CD4-positive, alpha-beta memory T cell (primary cell): ENCODE measurements around the gene KRT13. TPM values are rescaled to one million over a fixed set of nuclear protein-coding genes. Genes with fewer than 3 reads are reported as not detected.

ENCODE experiments used
- CTCF ChIA-PET: fragments of 350-600 bp; sonication (Branson Sonifier 250); formaldehyde crosslinking; loops from one replicate; lab custom pipeline; 2021; ENCODE audit warnings: inconsistent platforms; ENCODE audit not compliant: partially characterized antibody; lab: Charles Lee
- POLR2A ChIA-PET: fragments of 350-600 bp; sonication (Branson Sonifier 250); formaldehyde crosslinking; loops from one replicate; lab custom pipeline; 2021; ENCODE audit not compliant: partially characterized antibody; lab: Charles Lee
- DNase-seq, 5 donors: peaks; one replicate each; pipeline versions ENCODE4 v3.0.0 to v3.0.0-alpha.2; 2020 to 2022; ENCODE audit warnings: mixed read lengths in 1 of 5
- H3K27ac ChIP-seq: one replicate; pipeline ENCODE4 v1.7.0; 2013; ENCODE audit warnings: low read depth, low read length
- H3K27me3 ChIP-seq: 2 replicates; pipeline ENCODE4 v1.7.0; 2013; ENCODE audit warnings: mild to moderate bottlenecking, low read length, moderate library complexity; ENCODE audit not compliant: insufficient read depth
- H3K36me3 ChIP-seq: 2 replicates; pipeline ENCODE4 v1.7.0; 2013; ENCODE audit warnings: mild to moderate bottlenecking, low read length, moderate library complexity; ENCODE audit not compliant: insufficient read depth
- H3K4me1 ChIP-seq: 2 replicates; pipeline ENCODE4 v1.7.0; 2013; ENCODE audit warnings: mild to moderate bottlenecking, low read length, moderate library complexity; ENCODE audit not compliant: insufficient read depth
- H3K4me3 ChIP-seq, 2 donors: one replicate each; pipeline ENCODE4 v1.7.0; 2013; ENCODE audit warnings: low read length in 2 of 2, mild to moderate bottlenecking in 1 of 2
- H3K9me3 ChIP-seq, 2 donors: one replicate each; pipeline ENCODE4 v1.7.0; 2013; ENCODE audit warnings: low read length in 2 of 2, control low read depth in 1 of 2; ENCODE audit not compliant: control insufficient read depth in 1 of 2
- H3K27ac Mint-ChIP-seq, 7 donors: one replicate each; pipeline ENCODE4 v1.8.0; 2020 to 2021; ENCODE audit warnings: mixed read lengths in 7 of 7, mild to moderate bottlenecking in 6 of 7, inconsistent platforms in 3 of 7, moderate library complexity in 3 of 7
- H3K27me3 Mint-ChIP-seq, 2 donors: one replicate each; pipeline ENCODE4 v1.8.0; 2020 to 2021; ENCODE audit warnings: mixed read lengths in 2 of 2
- H3K36me3 Mint-ChIP-seq, 2 donors: one replicate each; pipeline ENCODE4 v1.8.0; 2020 to 2021; ENCODE audit warnings: mixed read lengths in 2 of 2, inconsistent platforms in 1 of 2, mild to moderate bottlenecking in 1 of 2
- H3K4me1 Mint-ChIP-seq, 4 donors: one replicate each; pipeline ENCODE4 v1.8.0; 2020 to 2021; ENCODE audit warnings: mixed read lengths in 4 of 4, mild to moderate bottlenecking in 1 of 4
- H3K4me3 Mint-ChIP-seq, 8 donors: one replicate each; pipeline ENCODE4 v1.8.0; 2020 to 2021; ENCODE audit warnings: mixed read lengths in 8 of 8, mild to moderate bottlenecking in 7 of 8, moderate library complexity in 6 of 8, inconsistent platforms in 3 of 8
- H3K9me3 Mint-ChIP-seq, 8 donors: one replicate each; pipeline ENCODE4 v1.8.0; 2020 to 2021; ENCODE audit warnings: mixed read lengths in 8 of 8, mild to moderate bottlenecking in 5 of 8, inconsistent platforms in 3 of 8, moderate library complexity in 1 of 8
- intact Hi-C: fragments of 100-400 bp; cut with micrococcal nuclease; formaldehyde crosslinking; loops from one replicate; pipeline ENCODE4 v1.15.1; 2023
- polyA plus RNA-seq, 2 donors: library from polyadenylated mRNA; unstranded; fragments of 300-500 nt; fragmentation: Illumina TruSeq; gene quantifications; one replicate each; pipeline ENCODE4 v1.2.3, GENCODE V29; 2021
- total RNA-seq, 2 experiments: library from RNA; stranded (reverse); gene quantifications; one replicate each; pipeline ENCODE4 v1.2.3, GENCODE V29; 2021

The KRT13 gene
- total and polyA plus RNA-seq, 4 experiments from 2014 or later = not detected

DNA sequence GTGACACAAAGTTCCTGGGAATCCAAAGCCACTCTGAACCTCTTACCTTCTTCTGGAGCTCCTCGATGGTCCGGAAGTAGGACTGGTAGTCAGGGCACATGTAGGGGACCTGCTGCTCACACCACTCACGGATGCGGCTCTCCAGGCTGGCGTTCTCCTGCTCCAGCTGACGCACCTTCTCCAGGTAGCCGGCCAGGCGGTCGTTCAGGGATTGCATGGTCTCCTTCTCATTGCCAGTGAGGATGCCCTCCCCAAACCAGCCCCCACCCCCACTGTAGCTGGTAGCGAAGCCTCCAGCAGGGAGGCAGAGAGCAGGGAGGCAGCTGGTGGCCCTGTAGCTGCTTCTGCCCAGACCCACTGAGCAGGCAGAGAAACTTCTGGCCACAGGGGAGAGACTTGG is 24.8 kb downstream of the KRT13 start:
- no peak for DNase-seq
- intact Hi-C loops = no loop called here
- H3K4me3 Mint-ChIP-seq = no peak overlapping the region
- no peaks in the 10 kb centered on the region for H3K4me1 Mint-ChIP-seq
- CTCF ChIA-PET = interaction anchor here (1.2 kb wide), 1 partner anchor 9 kb away, joined by 3 read pairs; the partner anchor contains the start of gene KRT36
- no peaks in the 10 kb centered on the region for H3K27me3 ChIP-seq
- POLR2A ChIA-PET = no interaction called here
- H3K9me3 Mint-ChIP-seq = no peaks in the 10 kb centered on the region
- H3K27ac ChIP-seq = no peak overlapping the region
- H3K36me3 Mint-ChIP-seq = no peaks in the 10 kb centered on the region
- no peak overlapping the region for H3K4me3 ChIP-seq
- no peak overlapping the region for H3K27ac Mint-ChIP-seq
- H3K9me3 ChIP-seq = no peaks in the 10 kb centered on the region
- no peaks in the 10 kb centered on the region for H3K4me1 ChIP-seq
- no peaks in the 10 kb centered on the region for H3K36me3 ChIP-seq
- no peaks in the 10 kb centered on the region for H3K27me3 Mint-ChIP-seq

DNA sequence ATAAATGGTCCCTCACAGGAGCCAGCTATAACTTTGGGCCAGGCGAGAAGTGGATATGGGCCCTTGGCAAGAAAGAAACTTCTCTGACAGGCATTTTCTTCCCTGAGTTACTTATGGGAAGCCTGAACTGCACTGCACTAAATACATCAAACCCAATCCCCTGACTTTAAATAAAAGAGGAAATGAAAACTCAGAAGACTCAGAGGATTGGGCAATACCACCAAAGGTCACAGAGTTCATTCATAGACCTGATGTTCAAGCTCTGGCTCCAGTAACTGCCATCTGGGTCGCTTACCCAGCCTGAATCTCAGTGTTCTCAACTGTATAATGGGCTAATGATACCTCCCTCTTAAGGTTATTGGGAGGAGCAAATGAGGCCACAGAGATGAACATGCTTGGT is 25.3 kb downstream of the KRT13 start:
- Mint-ChIP-seq H3K36me3 (no peaks in the 10 kb centered on the region), H3K27me3 (no peaks in the 10 kb centered on the region), H3K4me3 (no peak overlapping the region), H3K4me1 (no peaks in the 10 kb centered on the region), H3K9me3 (no peaks in the 10 kb centered on the region), H3K27ac (no peak overlapping the region)
- Histone ChIP-seq H3K9me3 (no peaks in the 10 kb centered on the region), H3K4me1 (no peaks in the 10 kb centered on the region), H3K4me3 (no peak overlapping the region), H3K27me3 (no peaks in the 10 kb centered on the region), H3K36me3 (no peaks in the 10 kb centered on the region), H3K27ac (no peak overlapping the region)
- DNase-seq = no peak
- intact Hi-C loops = no loop called here
- ChIA-PET POLR2A (no interaction called here), CTCF (interaction anchor here (1.2 kb wide), 1 partner anchor 10 kb away, joined by 3 read pairs; the partner anchor contains the start of gene KRT36)

- no peak overlapping the region for H3K27ac Mint-ChIP-seq
- Histone ChIP-seq H3K27me3 (no peaks in the 10 kb centered on the region), H3K4me3 (no peak overlapping the region), H3K9me3 (no peaks in the 10 kb centered on the region), H3K4me1 (no peaks in the 10 kb centered on the region), H3K27ac (no peak overlapping the region), H3K36me3 (no peaks in the 10 kb centered on the region)
- CTCF ChIA-PET = interaction anchor here (1.7 kb wide), 1 partner anchor 11 kb away, joined by 4 read pairs; the partner anchor contains the start of gene KRT32
- POLR2A ChIA-PET = no interaction called here
- H3K9me3 Mint-ChIP-seq = no peaks in the 10 kb centered on the region
- no peaks in the 10 kb centered on the region for H3K4me1 Mint-ChIP-seq
- intact Hi-C loops = no loop called here
- DNase-seq = no peak
- no peaks in the 10 kb centered on the region for H3K36me3 Mint-ChIP-seq
- no peaks in the 10 kb centered on the region for H3K27me3 Mint-ChIP-seq
- H3K4me3 Mint-ChIP-seq = no peak overlapping the region
Measured at GRCh38 chr17:41478237-41478636, 27.2 kb downstream of the KRT13 start.

- Mint-ChIP-seq H3K4me3 (no peak overlapping the region), H3K27me3 (no peaks in the 10 kb centered on the region), H3K4me1 (no peaks in the 10 kb centered on the region), H3K36me3 (no peaks in the 10 kb centered on the region), H3K9me3 (peaks cover 0 to 2% (median 0%) of the 10 kb centered on the region in 8 donors), H3K27ac (peak overlapping the region in 1 of 7 donors; percentile 18)
- no peaks in the 10 kb centered on the region for H3K27me3 ChIP-seq
- H3K9me3 ChIP-seq = no peaks in the 10 kb centered on the region
- DNase-seq = no peak
- POLR2A ChIA-PET = no interaction called here
- intact Hi-C loops = no loop called here
- no peak overlapping the region for H3K4me3 ChIP-seq
- no peaks in the 10 kb centered on the region for H3K36me3 ChIP-seq
- no peak overlapping the region for H3K27ac ChIP-seq
- H3K4me1 ChIP-seq = no peaks in the 10 kb centered on the region
- CTCF ChIA-PET = interaction anchor here (1.7 kb wide), 1 partner anchor 10 kb away, joined by 4 read pairs; the partner anchor contains the start of gene KRT32
Measured at GRCh38 chr17:41476866-41477815, 28.3 kb downstream of the KRT13 start.

DNA sequence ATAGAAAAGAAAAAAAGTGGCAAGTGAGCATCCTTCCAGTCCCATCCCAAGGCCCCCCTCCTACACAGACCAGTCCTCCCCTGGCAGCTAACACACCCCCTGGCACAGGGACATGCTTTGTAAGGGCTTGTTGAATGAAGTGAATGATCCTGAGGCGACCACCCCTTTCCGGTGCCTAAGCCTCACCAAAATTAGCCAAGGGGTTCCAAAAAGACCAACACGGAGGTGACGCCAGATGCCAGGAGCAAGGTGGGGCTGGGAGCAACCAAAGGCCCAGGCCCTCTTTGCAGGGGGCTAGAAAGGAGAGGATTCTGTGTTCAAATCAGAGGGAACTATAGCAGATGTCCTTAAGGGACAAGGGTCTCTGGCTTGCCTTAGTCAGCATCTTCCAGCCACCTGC is 30.0 kb downstream of the KRT13 start:
- H3K27ac ChIP-seq = no peak overlapping the region
- no peaks in the 10 kb centered on the region for H3K4me1 ChIP-seq
- H3K4me3 ChIP-seq = no peak overlapping the region
- Mint-ChIP-seq H3K27ac (no peak overlapping the region), H3K9me3 (peaks cover 0 to 4% (median 0%) of the 10 kb centered on the region in 8 donors), H3K4me1 (no peaks in the 10 kb centered on the region), H3K36me3 (no peaks in the 10 kb centered on the region), H3K4me3 (no peak overlapping the region), H3K27me3 (no peaks in the 10 kb centered on the region)
- no peaks in the 10 kb centered on the region for H3K36me3 ChIP-seq
- H3K9me3 ChIP-seq = no peaks in the 10 kb centered on the region
- intact Hi-C loops = no loop called here
- DNase-seq = no peak
- no peaks in the 10 kb centered on the region for H3K27me3 ChIP-seq
- POLR2A ChIA-PET = no interaction called here
- CTCF ChIA-PET = no interaction called here

- Histone ChIP-seq H3K4me3 (no peak overlapping the region), H3K36me3 (no peaks in the 10 kb centered on the region), H3K27ac (no peak overlapping the region), H3K9me3 (no peaks in the 10 kb centered on the region), H3K27me3 (no peaks in the 10 kb centered on the region), H3K4me1 (no peaks in the 10 kb centered on the region)
- H3K36me3 Mint-ChIP-seq = no peaks in the 10 kb centered on the region
- H3K9me3 Mint-ChIP-seq = peaks cover 0 to 4% (median 0%) of the 10 kb centered on the region in 8 donors
- H3K27me3 Mint-ChIP-seq = no peaks in the 10 kb centered on the region
- H3K27ac Mint-ChIP-seq = no peak overlapping the region
- no peaks in the 10 kb centered on the region for H3K4me1 Mint-ChIP-seq
- DNase-seq = no peak
- intact Hi-C loops = no loop called here
- ChIA-PET CTCF (no interaction called here), POLR2A (interaction anchor here (1.2 kb wide), 1 partner anchor 213 kb away, joined by 3 read pairs; no protein-coding TSS in a partner anchor)
- no peak overlapping the region for H3K4me3 Mint-ChIP-seq
Measured at GRCh38 chr17:41474863-41475262, 30.5 kb downstream of the KRT13 start.

DNA sequence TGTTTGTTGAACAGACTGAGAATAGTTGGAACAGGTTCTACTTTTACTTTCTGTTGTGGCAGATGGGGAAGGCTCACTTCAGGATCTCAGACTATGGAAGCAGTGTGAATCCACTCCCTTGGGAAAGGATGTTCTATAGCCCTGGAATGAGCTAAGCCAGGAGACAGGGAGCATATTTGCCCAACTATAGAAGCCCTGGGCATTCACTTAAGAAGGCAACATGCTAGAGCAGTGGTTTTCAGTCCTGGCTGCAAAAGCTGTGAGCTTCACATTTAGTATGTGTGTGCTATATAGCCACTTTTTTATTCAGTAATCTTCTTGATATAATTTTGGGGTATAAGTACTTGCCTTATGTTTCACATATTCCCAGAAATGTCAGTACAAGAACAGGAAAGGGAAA is 37.1 kb downstream of the KRT13 start:
- Mint-ChIP-seq H3K9me3 (peaks cover 0 to 14% (median 8%) of the 10 kb centered on the region in 8 donors), H3K27ac (no peak overlapping the region), H3K4me3 (no peak overlapping the region), H3K4me1 (no peaks in the 10 kb centered on the region), H3K36me3 (no peaks in the 10 kb centered on the region), H3K27me3 (no peaks in the 10 kb centered on the region)
- intact Hi-C loops = no loop called here
- no peak for DNase-seq
- Histone ChIP-seq H3K36me3 (no peaks in the 10 kb centered on the region), H3K27me3 (no peaks in the 10 kb centered on the region), H3K9me3 (no peaks in the 10 kb centered on the region), H3K4me3 (no peak overlapping the region), H3K27ac (no peak overlapping the region), H3K4me1 (no peaks in the 10 kb centered on the region)
- ChIA-PET CTCF (no interaction called here), POLR2A (no interaction called here)
